GM23248 (cell line): Measurements from ENCODE around the gene LRRC45. TPM values are rescaled to one million over a fixed set of nuclear protein-coding genes. Genes with fewer than 3 reads are reported as not detected.

Experiments
- DNase-seq: peaks from one replicate; pipeline ENCODE4 v3.0.0-alpha.2; 2015
- H2AFZ ChIP-seq: fragments of 200-600 bp; sonication (generic); 2 replicates; pipeline ENCODE4 v1.6.1; 2016; ENCODE audit warnings: antibody characterized with exemption
- H3F3A ChIP-seq: fragments of 200-600 bp; sonication (generic); 2 replicates; pipeline ENCODE4 v1.6.1; 2016; ENCODE audit warnings: mild to moderate bottlenecking, antibody characterized with exemption, mixed run types; ENCODE audit not compliant: insufficient read depth
- H3K27ac ChIP-seq: fragments of 200-600 bp; sonication (generic); 2 replicates; pipeline ENCODE4 v1.5.1; 2016; ENCODE audit warnings: mild to moderate bottlenecking
- H3K27me3 ChIP-seq: fragments of 200-600 bp; sonication (generic); replicated peaks from 2 replicates; pipeline ENCODE4 v1.6.1; 2016; ENCODE audit warnings: mild to moderate bottlenecking; ENCODE audit not compliant: insufficient read depth
- H3K36me3 ChIP-seq: fragments of 200-600 bp; sonication (generic); 2 replicates; pipeline ENCODE4 v1.6.1; 2016; ENCODE audit warnings: low read depth, mild to moderate bottlenecking
- H3K4me1 ChIP-seq: fragments of 200-600 bp; sonication (generic); 2 replicates; pipeline ENCODE4 v1.6.1; 2016; ENCODE audit warnings: mild to moderate bottlenecking; ENCODE audit not compliant: insufficient read depth
- H3K4me2 ChIP-seq: fragments of 200-600 bp; sonication (generic); one replicate; pipeline ENCODE4 v1.6.1; 2016; ENCODE audit warnings: mild to moderate bottlenecking; ENCODE audit not compliant: unreplicated experiment
- H3K4me3 ChIP-seq: fragments of 200-600 bp; sonication (generic); 2 replicates; pipeline ENCODE4 v1.5.1; 2016; ENCODE audit warnings: mild to moderate bottlenecking
- H3K79me2 ChIP-seq: fragments of 200-600 bp; sonication (generic); 2 replicates; pipeline ENCODE4 v1.6.1; 2016; ENCODE audit warnings: mild to moderate bottlenecking; ENCODE audit not compliant: insufficient read depth
- H3K9ac ChIP-seq: fragments of 200-600 bp; sonication (generic); 2 replicates; pipeline ENCODE4 v1.6.1; 2016; ENCODE audit warnings: mild to moderate bottlenecking
- H3K9me2 ChIP-seq: fragments of 200-600 bp; sonication (generic); 2 replicates; pipeline ENCODE4 v1.6.1; 2016; ENCODE audit warnings: mixed run types, mild to moderate bottlenecking, moderate library complexity; ENCODE audit not compliant: insufficient read depth
- H3K9me3 ChIP-seq: fragments of 200-600 bp; sonication (generic); one replicate; pipeline ENCODE4 v1.6.1; 2017; ENCODE audit warnings: low read depth
- H4K20me1 ChIP-seq: fragments of 200-600 bp; sonication (generic); 2 replicates; pipeline ENCODE4 v1.6.0; 2016; ENCODE audit not compliant: insufficient read depth
- EZH2 ChIP-seq: fragments of 200-600 bp; sonication (generic); IDR thresholded peaks from 2 replicates; pipeline ENCODE4 v1.6.1; 2018; ENCODE audit warnings: antibody characterized with exemption, mild to moderate bottlenecking; ENCODE audit not compliant: insufficient read depth, poor library complexity, severe bottlenecking
- EZH2phosphoT487 ChIP-seq: fragments of 200-600 bp; sonication (generic); IDR thresholded peaks from 2 replicates; pipeline ENCODE4 v1.6.1; 2018; ENCODE audit warnings: antibody characterized with exemption, moderate library complexity, mild to moderate bottlenecking, low read depth; ENCODE audit not compliant: insufficient read depth
- WGBS, 2 experiments: methylation state at CpG; one replicate each; pipeline ENCODE4 v1.1.6; 2015 to 2017; ENCODE audit warnings: low lambda C conversion rate in 2 of 2, low coverage in 1 of 2; ENCODE audit errors: missing lambda C conversion rate in 2 of 2; 5-methylcytosine and 5-hydroxymethylcytosine counted together
- in situ Hi-C: fragments of 300-500 bp; cut with MboI; formaldehyde crosslinking; loops from 2 replicates; pipeline ENCODE4 v1.15.0; 2020
- polyA plus RNA-seq: library from polyadenylated mRNA; unstranded; fragments of >200 nt; fragmentation: Nextera tagmentation; extraction: Ambion mirVana; gene quantifications from 2 replicates; pipeline ENCODE4 v1.2.1, GENCODE V29; 2016
- total RNA-seq: library from RNA; depleted of rRNA; stranded (reverse); fragments of >200 nt; shearing (Covaris generic); gene quantifications from 2 replicates; pipeline ENCODE4 v1.2.3, GENCODE V29; 2014

The LRRC45 gene
- total and polyA plus RNA-seq, 2 experiments from 2014 or later, result 4.5 to 14.8 TPM

- Histone ChIP-seq H3K4me2 (no peak overlapping the region), H3K36me3 (no peaks in the 10 kb centered on the region), H3K27me3 (no peaks in the 10 kb centered on the region), H3K79me2 (no peaks in the 10 kb centered on the region), H4K20me1 (no peaks in the 10 kb centered on the region), H3K9me2 (no peaks in the 10 kb centered on the region), H3F3A (0 out of 2 replicates have a peak, but pooled peaks cover 6% of the 10 kb centered on the region), H3K4me3 (no peak overlapping the region), H3K9ac (no peak overlapping the region), H2AFZ (no peak overlapping the region), H3K4me1 (peaks cover 11% of the 10 kb centered on the region), H3K27ac (no peak overlapping the region), H3K9me3 (no peaks in the 10 kb centered on the region)
- DNase-seq, result no peak
- in situ Hi-C loops, result no loop called here
- WGBS, 2 experiments, result 92 to 95% methylated on average over 27 to 29 of the region's 29 CpGs
- no peak for TF ChIP-seq EZH2phosphoT487
- TF ChIP-seq EZH2, result no peak
These were observed 27.5 kb upstream of the LRRC45 start for GRCh38 chr17:81995463-81996231.

GRCh38 chr17:81996232-81996756 lies 26.8 kb upstream of the LRRC45 start:
- in situ Hi-C loops, result no loop called here
- no peaks in the 10 kb centered on the region for H3K9me2 ChIP-seq
- no peak for TF ChIP-seq EZH2
- TF ChIP-seq EZH2phosphoT487, result no peak
- H3K9me3 ChIP-seq, result no peaks in the 10 kb centered on the region
- H3K27ac ChIP-seq, result no peak overlapping the region
- DNase-seq, result no peak
- peaks cover 11% of the 10 kb centered on the region for H3K4me1 ChIP-seq
- H3K9ac ChIP-seq, result no peak overlapping the region
- 91 to 92% methylated on average over 19 to 28 of the region's 28 CpGs for WGBS, 2 experiments
- no peaks in the 10 kb centered on the region for H3K36me3 ChIP-seq
- H3K4me2 ChIP-seq, result no peak overlapping the region
- no peak overlapping the region for H2AFZ ChIP-seq
- H3K4me3 ChIP-seq, result no peak overlapping the region
- 0 out of 2 replicates have a peak, but pooled peaks cover 6% of the 10 kb centered on the region for H3F3A ChIP-seq
- H3K79me2 ChIP-seq, result no peaks in the 10 kb centered on the region
- H3K27me3 ChIP-seq, result no peaks in the 10 kb centered on the region
- H4K20me1 ChIP-seq, result no peaks in the 10 kb centered on the region

GRCh38 chr17:81996757-81997441 lies 26.2 kb upstream of the LRRC45 start:
- DNase-seq, result no peak
- no peak for TF ChIP-seq EZH2phosphoT487
- no peak for TF ChIP-seq EZH2
- WGBS, 2 experiments, result 95 to 96% methylated on average over 30 of the region's 30 CpGs

GRCh38 chr17:81998212-81998611 lies 24.9 kb upstream of the LRRC45 start:
- H3K27ac ChIP-seq, result no peak overlapping the region
- in situ Hi-C loops, result no loop called here
- no peaks in the 10 kb centered on the region for H3K79me2 ChIP-seq
- no peak overlapping the region for H3K9ac ChIP-seq
- no peak overlapping the region for H3K4me3 ChIP-seq
- H3F3A ChIP-seq, result peaks cover 8% of the 10 kb centered on the region
- no peaks in the 10 kb centered on the region for H4K20me1 ChIP-seq
- H3K9me2 ChIP-seq, result no peaks in the 10 kb centered on the region
- no peak for TF ChIP-seq EZH2phosphoT487
- no peak for TF ChIP-seq EZH2
- no peak for DNase-seq
- H3K4me2 ChIP-seq, result no peak overlapping the region
- peaks cover 6% of the 10 kb centered on the region for H3K4me1 ChIP-seq
- WGBS, 2 experiments, result 96 to 97% methylated on average over 7 of the region's 7 CpGs
- H2AFZ ChIP-seq, result no peak overlapping the region
- H3K9me3 ChIP-seq, result no peaks in the 10 kb centered on the region
- H3K27me3 ChIP-seq, result no peaks in the 10 kb centered on the region
- H3K36me3 ChIP-seq, result no peaks in the 10 kb centered on the region

More at GRCh38 chr17:81996757-81997441, 26.2 kb upstream of the LRRC45 start:
- 0 out of 2 replicates have a peak, but pooled peaks cover 6% of the 10 kb centered on the region for H3F3A ChIP-seq
- H3K27ac ChIP-seq, result no peak overlapping the region
- no peaks in the 10 kb centered on the region for H3K9me2 ChIP-seq
- H3K4me1 ChIP-seq, result peaks cover 5% of the 10 kb centered on the region
- H3K79me2 ChIP-seq, result no peaks in the 10 kb centered on the region
- no peak overlapping the region for H3K9ac ChIP-seq
- no peaks in the 10 kb centered on the region for H4K20me1 ChIP-seq
- no peak overlapping the region for H3K4me3 ChIP-seq
- H2AFZ ChIP-seq, result no peak overlapping the region
- H3K9me3 ChIP-seq, result no peaks in the 10 kb centered on the region
- no peak overlapping the region for H3K4me2 ChIP-seq
- in situ Hi-C loops, result no loop called here
- H3K27me3 ChIP-seq, result no peaks in the 10 kb centered on the region
- H3K36me3 ChIP-seq, result no peaks in the 10 kb centered on the region
